GM20000 (cell line): ENCODE results near the gene SH2D1A.

ENCODE experiments used
- DNase-seq: peaks from one replicate; pipeline ENCODE4 v3.0.0; 2012; ENCODE audit warnings: low spot score
- CTCF ChIP-seq: IDR thresholded peaks from 2 replicates; pipeline ENCODE4 v1.5.1; 2012; ENCODE audit warnings: mild to moderate bottlenecking, control low read depth; ENCODE audit errors: extremely low read depth, missing control alignments

The SH2D1A gene

GRCh38 chrX:124343016-124343415 lies 3.3 kb upstream of the SH2D1A start:
- TF ChIP-seq CTCF: no peak
- no peak for DNase-seq

- no peak for TF ChIP-seq CTCF
- no peak for DNase-seq
Measured at GRCh38 chrX:124344246-124344645, 2.1 kb upstream of the SH2D1A start.

- no peak for TF ChIP-seq CTCF
- no peak for DNase-seq
Measured at GRCh38 chrX:124346877-124347241, 496 bp downstream of the SH2D1A start.

GRCh38 chrX:124347242-124347641 lies 879 bp downstream of the SH2D1A start:
- TF ChIP-seq CTCF: no peak

GRCh38 chrX:124348182-124348581 lies 1.8 kb downstream of the SH2D1A start:
- DNase-seq: no peak
- TF ChIP-seq CTCF: no peak

More at GRCh38 chrX:124347242-124347641, 879 bp downstream of the SH2D1A start:
- no peak for DNase-seq

- DNase-seq: no peak
- TF ChIP-seq CTCF: no peak
Measured at GRCh38 chrX:124348885-124349453, 2.6 kb downstream of the SH2D1A start.

GRCh38 chrX:124354648-124355047 lies 8.3 kb downstream of the SH2D1A start:
- TF ChIP-seq CTCF: no peak
- DNase-seq: no peak
